HepG2 (cell line): ENCODE results near the gene CHML. TPM values are rescaled to one million over a fixed set of nuclear protein-coding genes. Genes with fewer than 3 reads are reported as not detected.

ENCODE experiments used
- GATAD2A ChIP-seq: IDR thresholded peaks from 2 replicates; pipeline ENCODE4 v1.6.1; 2016
- KAT7 ChIP-seq: IDR thresholded peaks from 2 replicates; pipeline ENCODE4 v1.6.1; 2018; ENCODE audit warnings: borderline replicate concordance, missing compliant biosample characterization
- SP140L ChIP-seq: sonication (generic); formaldehyde crosslinking; IDR thresholded peaks from 2 replicates; pipeline ENCODE4 v1.4.0; 2020; ENCODE audit warnings: missing genetic modification reagents, borderline replicate concordance
- TCF7L2 ChIP-seq: IDR thresholded peaks from 2 replicates; pipeline ENCODE4 v1.6.1; 2011; ENCODE audit warnings: mild to moderate bottlenecking, low read depth, low read length, moderate library complexity
- polyA plus RNA-seq, 8 experiments: library from polyadenylated mRNA; depleted of rRNA in 3 of 8; stranded (reverse) in 7 of 8; unstranded in 1 of 8; fragments of >200 nt; fragmentation: Illumina TruSeq in 4 of 8; extraction: Trizol in 4 of 8; gene quantifications; 2 replicates each; pipeline versions ENCODE4 v1.2.1 to v1.2.3, GENCODE V29; 2011 to 2016; ENCODE audit warnings: low read depth in 4 of 8, missing spikeins in 1 of 8, mixed read lengths in 1 of 8; ENCODE audit not compliant: insufficient read depth in 1 of 8
- total RNA-seq, 5 experiments: library from RNA; depleted of rRNA; stranded (reverse); fragments of >200 nt; fragmentation: Illumina TruSeq; extraction: Trizol; gene quantifications; 2 replicates each; pipeline ENCODE4 v1.2.3, GENCODE V29; 2016; ENCODE audit warnings: low read depth in 1 of 5
- TF ChIP-seq, protein P1 (sequence below): sonication (generic); formaldehyde crosslinking; IDR thresholded peaks from 2 replicates; pipeline ENCODE4; 2020; ENCODE audit warnings: missing genetic modification reagents, mild to moderate bottlenecking, borderline replicate concordance
- TF ChIP-seq, protein P2 (sequence below): sonication (generic); formaldehyde crosslinking; IDR thresholded peaks from 2 replicates; pipeline ENCODE4 v1.4.0; 2020; ENCODE audit warnings: missing genetic modification reagents, borderline replicate concordance
- TF ChIP-seq, protein P3 (sequence below): IDR thresholded peaks from 2 replicates; pipeline ENCODE4 v1.6.1; 2018; ENCODE audit warnings: missing genetic modification reagents

The CHML gene
- total and polyA plus RNA-seq, 2 of the 13 experiments (the other 11 are each of a cell fraction or from before 2014, with no cell fraction given) = 5.2 to 16.7 TPM

DNA sequence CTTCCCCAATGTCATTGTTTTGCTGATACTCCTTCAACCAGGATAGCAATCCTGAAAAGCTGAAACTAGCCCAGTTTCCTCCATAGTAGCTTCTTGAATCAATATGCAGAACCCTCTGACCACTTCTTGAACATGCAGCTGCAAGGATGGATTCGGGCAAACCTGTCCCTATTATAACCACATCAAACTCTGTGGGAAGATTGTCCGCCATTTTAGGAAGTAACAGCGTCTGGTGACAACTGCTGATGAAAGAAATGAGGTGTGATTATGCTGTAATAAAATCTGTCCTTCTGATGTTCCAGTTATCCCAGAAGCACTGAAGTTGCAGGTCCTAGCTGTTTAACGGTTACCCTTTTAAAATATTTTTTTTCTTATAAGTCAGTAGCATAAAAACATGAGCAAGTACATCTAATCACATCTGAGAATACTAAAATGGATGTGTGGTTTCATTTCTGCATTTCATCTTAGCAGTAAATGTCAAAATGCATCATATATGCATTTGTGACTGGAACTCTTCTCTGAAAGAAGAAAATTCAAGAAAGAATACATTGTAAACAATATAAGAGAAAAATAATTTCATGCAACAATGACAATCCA is 4.5 kb downstream of the CHML start (continued):
- TF ChIP-seq, protein P1, sequence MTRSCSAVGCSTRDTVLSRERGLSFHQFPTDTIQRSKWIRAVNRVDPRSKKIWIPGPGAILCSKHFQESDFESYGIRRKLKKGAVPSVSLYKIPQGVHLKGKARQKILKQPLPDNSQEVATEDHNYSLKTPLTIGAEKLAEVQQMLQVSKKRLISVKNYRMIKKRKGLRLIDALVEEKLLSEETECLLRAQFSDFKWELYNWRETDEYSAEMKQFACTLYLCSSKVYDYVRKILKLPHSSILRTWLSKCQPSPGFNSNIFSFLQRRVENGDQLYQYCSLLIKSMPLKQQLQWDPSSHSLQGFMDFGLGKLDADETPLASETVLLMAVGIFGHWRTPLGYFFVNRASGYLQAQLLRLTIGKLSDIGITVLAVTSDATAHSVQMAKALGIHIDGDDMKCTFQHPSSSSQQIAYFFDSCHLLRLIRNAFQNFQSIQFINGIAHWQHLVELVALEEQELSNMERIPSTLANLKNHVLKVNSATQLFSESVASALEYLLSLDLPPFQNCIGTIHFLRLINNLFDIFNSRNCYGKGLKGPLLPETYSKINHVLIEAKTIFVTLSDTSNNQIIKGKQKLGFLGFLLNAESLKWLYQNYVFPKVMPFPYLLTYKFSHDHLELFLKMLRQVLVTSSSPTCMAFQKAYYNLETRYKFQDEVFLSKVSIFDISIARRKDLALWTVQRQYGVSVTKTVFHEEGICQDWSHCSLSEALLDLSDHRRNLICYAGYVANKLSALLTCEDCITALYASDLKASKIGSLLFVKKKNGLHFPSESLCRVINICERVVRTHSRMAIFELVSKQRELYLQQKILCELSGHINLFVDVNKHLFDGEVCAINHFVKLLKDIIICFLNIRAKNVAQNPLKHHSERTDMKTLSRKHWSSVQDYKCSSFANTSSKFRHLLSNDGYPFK (CRISPR knock-in tag) = no peak
- TF ChIP-seq, protein P2, sequence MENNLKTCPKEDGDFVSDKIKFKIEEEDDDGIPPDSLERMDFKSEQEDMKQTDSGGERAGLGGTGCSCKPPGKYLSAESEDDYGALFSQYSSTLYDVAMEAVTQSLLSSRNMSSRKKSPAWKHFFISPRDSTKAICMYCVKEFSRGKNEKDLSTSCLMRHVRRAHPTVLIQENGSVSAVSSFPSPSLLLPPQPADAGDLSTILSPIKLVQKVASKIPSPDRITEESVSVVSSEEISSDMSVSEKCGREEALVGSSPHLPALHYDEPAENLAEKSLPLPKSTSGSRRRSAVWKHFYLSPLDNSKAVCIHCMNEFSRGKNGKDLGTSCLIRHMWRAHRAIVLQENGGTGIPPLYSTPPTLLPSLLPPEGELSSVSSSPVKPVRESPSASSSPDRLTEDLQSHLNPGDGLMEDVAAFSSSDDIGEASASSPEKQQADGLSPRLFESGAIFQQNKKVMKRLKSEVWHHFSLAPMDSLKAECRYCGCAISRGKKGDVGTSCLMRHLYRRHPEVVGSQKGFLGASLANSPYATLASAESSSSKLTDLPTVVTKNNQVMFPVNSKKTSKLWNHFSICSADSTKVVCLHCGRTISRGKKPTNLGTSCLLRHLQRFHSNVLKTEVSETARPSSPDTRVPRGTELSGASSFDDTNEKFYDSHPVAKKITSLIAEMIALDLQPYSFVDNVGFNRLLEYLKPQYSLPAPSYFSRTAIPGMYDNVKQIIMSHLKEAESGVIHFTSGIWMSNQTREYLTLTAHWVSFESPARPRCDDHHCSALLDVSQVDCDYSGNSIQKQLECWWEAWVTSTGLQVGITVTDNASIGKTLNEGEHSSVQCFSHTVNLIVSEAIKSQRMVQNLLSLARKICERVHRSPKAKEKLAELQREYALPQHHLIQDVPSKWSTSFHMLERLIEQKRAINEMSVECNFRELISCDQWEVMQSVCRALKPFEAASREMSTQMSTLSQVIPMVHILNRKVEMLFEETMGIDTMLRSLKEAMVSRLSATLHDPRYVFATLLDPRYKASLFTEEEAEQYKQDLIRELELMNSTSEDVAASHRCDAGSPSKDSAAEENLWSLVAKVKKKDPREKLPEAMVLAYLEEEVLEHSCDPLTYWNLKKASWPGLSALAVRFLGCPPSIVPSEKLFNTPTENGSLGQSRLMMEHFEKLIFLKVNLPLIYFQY (CRISPR knock-in tag) = no peak
- TF ChIP-seq KAT7 (no peak), SP140L (CRISPR knock-in tag) (no peak), GATAD2A (CRISPR knock-in tag) (no peak), TCF7L2 (no peak)
- TF ChIP-seq, protein P3, sequence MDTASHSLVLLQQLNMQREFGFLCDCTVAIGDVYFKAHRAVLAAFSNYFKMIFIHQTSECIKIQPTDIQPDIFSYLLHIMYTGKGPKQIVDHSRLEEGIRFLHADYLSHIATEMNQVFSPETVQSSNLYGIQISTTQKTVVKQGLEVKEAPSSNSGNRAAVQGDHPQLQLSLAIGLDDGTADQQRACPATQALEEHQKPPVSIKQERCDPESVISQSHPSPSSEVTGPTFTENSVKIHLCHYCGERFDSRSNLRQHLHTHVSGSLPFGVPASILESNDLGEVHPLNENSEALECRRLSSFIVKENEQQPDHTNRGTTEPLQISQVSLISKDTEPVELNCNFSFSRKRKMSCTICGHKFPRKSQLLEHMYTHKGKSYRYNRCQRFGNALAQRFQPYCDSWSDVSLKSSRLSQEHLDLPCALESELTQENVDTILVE (CRISPR knock-in tag) = no peak
